Sigmoid colon (tissue), 4 donors: Measurements from ENCODE around the gene OPN3.

Experiments used
- CTCF ChIP-seq, 4 experiments: fragments of 450-650 bp in 3 of 4; fragments of 200-600 bp in 1 of 4; IDR thresholded peaks; one replicate each; pipeline ENCODE4 v1.5.1; 2016 to 2019; ENCODE audit warnings: antibody characterized with exemption in 4 of 4, mild to moderate bottlenecking in 3 of 4, moderate library complexity in 2 of 4
- POLR2AphosphoS5 ChIP-seq, 4 donors: sonication (generic); formaldehyde crosslinking; IDR thresholded peaks; one replicate each; pipeline ENCODE4 v1.6.1; 2017; ENCODE audit warnings: antibody characterized with exemption in 4 of 4

- TF ChIP-seq CTCF (IDR thresholded peaks at IDR 0.05) (no peak), POLR2AphosphoS5 (IDR thresholded peaks at IDR 0.05) (no peak)
These were observed 9.7 kb downstream of the OPN3 start for GRCh38 chr1:241630476-241630875.
